GM19099 (cell line): Measurements from ENCODE around the gene RBL2.

Experiments used
- POLR2A ChIP-seq: IDR thresholded peaks from 3 replicates; pipeline ENCODE4 v1.6.1; 2011; ENCODE audit warnings: low read depth; ENCODE audit not compliant: insufficient read length; ENCODE audit errors: extremely low read depth

Gene RBL2

GRCh38 chr16:53434377-53435065 is at the start of gene RBL2:
Gene RBL2 (plus strand): TSS chr16:53434471. CDS start chr16:53434557, 86 bp downstream.
- peak; percentile 52 for TF ChIP-seq POLR2A

- TF ChIP-seq POLR2A: no peak
Observed at GRCh38 chr16:53404959-53405358, 29.3 kb upstream of the RBL2 start.

GRCh38 chr16:53412549-53412948 is 21.7 kb upstream of the RBL2 start:
- TF ChIP-seq POLR2A: no peak

GRCh38 chr16:53413864-53414263 is 20.4 kb upstream of the RBL2 start:
- TF ChIP-seq POLR2A: no peak

GRCh38 chr16:53414381-53414780 is 19.9 kb upstream of the RBL2 start:
- TF ChIP-seq POLR2A: no peak

GRCh38 chr16:53415504-53415903 is 18.8 kb upstream of the RBL2 start:
- TF ChIP-seq POLR2A: no peak

GRCh38 chr16:53417011-53417410 is 17.3 kb upstream of the RBL2 start:
- no peak for TF ChIP-seq POLR2A

- TF ChIP-seq POLR2A: no peak
Observed at GRCh38 chr16:53417976-53418375, 16.3 kb upstream of the RBL2 start.

GRCh38 chr16:53421248-53421647 is 13.0 kb upstream of the RBL2 start:
- TF ChIP-seq POLR2A: no peak

- no peak for TF ChIP-seq POLR2A
Observed at GRCh38 chr16:53428681-53429080, 5.6 kb upstream of the RBL2 start.

- TF ChIP-seq POLR2A: no peak
Observed at GRCh38 chr16:53429221-53429943, 4.9 kb upstream of the RBL2 start.

- no peak for TF ChIP-seq POLR2A
Observed at GRCh38 chr16:53430363-53430762, 3.9 kb upstream of the RBL2 start.

GRCh38 chr16:53433509-53433908 is 762 bp upstream of the RBL2 start:
- no peak for TF ChIP-seq POLR2A

GRCh38 chr16:53433930-53434376 is 318 bp upstream of the RBL2 start:
- no peak for TF ChIP-seq POLR2A

- peak; percentile 42 for TF ChIP-seq POLR2A
Observed at GRCh38 chr16:53435066-53435688, 906 bp downstream of the RBL2 start.

- no peak for TF ChIP-seq POLR2A
Observed at GRCh38 chr16:53440125-53440524, 5.9 kb downstream of the RBL2 start.
